Gastrocnemius medialis (tissue), 4 donors: Measurements from ENCODE around the gene C19orf12.

Experiments
- POLR2A ChIP-seq, 2 donors: fragments of 450-650 bp; IDR thresholded peaks; one replicate each; pipeline ENCODE4 v1.6.1; 2017; ENCODE audit warnings: antibody characterized with exemption in 2 of 2, mild to moderate bottlenecking in 2 of 2, moderate library complexity in 2 of 2
- TF ChIP-seq, protein P1 (sequence below), 5 experiments: fragments of 450-650 bp in 3 of 5; fragments of 200-600 bp in 2 of 5; sonication (generic) in 2 of 5; IDR thresholded peaks in 4 of 5; conservative IDR thresholded peaks in 1 of 5; 1 replicate in 4 of 5; 2 replicates in 1 of 5; pipeline ENCODE4 v1.5.1; 2016 to 2019; ENCODE audit warnings: antibody characterized with exemption in 5 of 5, mild to moderate bottlenecking in 3 of 5, moderate library complexity in 3 of 5

DNA sequence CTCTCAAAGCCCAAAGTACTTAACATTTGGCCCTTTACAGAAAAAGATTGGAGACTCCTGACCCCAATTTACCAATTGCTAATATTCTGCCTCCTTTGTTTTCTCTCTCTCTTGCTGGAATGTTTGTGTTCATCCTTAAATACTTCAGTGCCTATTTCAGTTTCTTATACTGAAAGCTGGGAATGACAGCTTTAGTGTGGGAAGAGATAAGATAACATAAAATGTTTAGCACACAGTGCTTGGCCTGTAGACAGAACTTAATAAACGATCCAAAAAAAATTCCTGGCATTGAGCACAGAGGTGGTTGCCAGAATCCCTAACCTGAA, 52.8 kb downstream of the C19orf12 start:
- TF ChIP-seq, protein P1, sequence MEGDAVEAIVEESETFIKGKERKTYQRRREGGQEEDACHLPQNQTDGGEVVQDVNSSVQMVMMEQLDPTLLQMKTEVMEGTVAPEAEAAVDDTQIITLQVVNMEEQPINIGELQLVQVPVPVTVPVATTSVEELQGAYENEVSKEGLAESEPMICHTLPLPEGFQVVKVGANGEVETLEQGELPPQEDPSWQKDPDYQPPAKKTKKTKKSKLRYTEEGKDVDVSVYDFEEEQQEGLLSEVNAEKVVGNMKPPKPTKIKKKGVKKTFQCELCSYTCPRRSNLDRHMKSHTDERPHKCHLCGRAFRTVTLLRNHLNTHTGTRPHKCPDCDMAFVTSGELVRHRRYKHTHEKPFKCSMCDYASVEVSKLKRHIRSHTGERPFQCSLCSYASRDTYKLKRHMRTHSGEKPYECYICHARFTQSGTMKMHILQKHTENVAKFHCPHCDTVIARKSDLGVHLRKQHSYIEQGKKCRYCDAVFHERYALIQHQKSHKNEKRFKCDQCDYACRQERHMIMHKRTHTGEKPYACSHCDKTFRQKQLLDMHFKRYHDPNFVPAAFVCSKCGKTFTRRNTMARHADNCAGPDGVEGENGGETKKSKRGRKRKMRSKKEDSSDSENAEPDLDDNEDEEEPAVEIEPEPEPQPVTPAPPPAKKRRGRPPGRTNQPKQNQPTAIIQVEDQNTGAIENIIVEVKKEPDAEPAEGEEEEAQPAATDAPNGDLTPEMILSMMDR (IDR thresholded peaks at IDR 0.05 in 4 of 5, conservative IDR thresholded peaks at IDR 0.05 in 1 of 5), result no peak
- TF ChIP-seq POLR2A (IDR thresholded peaks at IDR 0.05), result no peak
